Activated gamma-delta T cell treated with Interleukin-2 at 50 U/mL for 16 hours (primary cell): ENCODE measurements around the gene PIP4K2A.
A peak's percentile ranks its signal among the peaks of the same experiment; 100 is the strongest.

Experiments
- DNase-seq: peaks from one replicate; pipeline ENCODE4 v3.0.0-alpha.2; 2020

Gene PIP4K2A

GRCh38 chr10:22662733-22663330 is 51.5 kb downstream of the PIP4K2A start:
- DNase-seq, result no peak

GRCh38 chr10:22659866-22660265 is 54.5 kb downstream of the PIP4K2A start:
- DNase-seq, result no peak

- DNase-seq, result no peak
Measured at GRCh38 chr10:22658745-22659410, 55.5 kb downstream of the PIP4K2A start.

GRCh38 chr10:22657566-22658225 is 56.7 kb downstream of the PIP4K2A start:
- no peak for DNase-seq

GRCh38 chr10:22657024-22657423 is 57.4 kb downstream of the PIP4K2A start:
- no peak for DNase-seq

- DNase-seq, result no peak
Measured at GRCh38 chr10:22656036-22656435, 58.3 kb downstream of the PIP4K2A start.

GRCh38 chr10:22655312-22655981 is 58.9 kb downstream of the PIP4K2A start:
- peak; percentile 44 for DNase-seq

GRCh38 chr10:22652988-22653481 is 61.3 kb downstream of the PIP4K2A start:
- DNase-seq, result peak; percentile 26

- peak; percentile 31 for DNase-seq
Measured at GRCh38 chr10:22651276-22651980, 63.0 kb downstream of the PIP4K2A start.

GRCh38 chr10:22649994-22650393 is 64.4 kb downstream of the PIP4K2A start:
- DNase-seq, result no peak

GRCh38 chr10:22649390-22649841 is 65.0 kb downstream of the PIP4K2A start:
- DNase-seq, result no peak

- DNase-seq, result no peak
Measured at GRCh38 chr10:22648547-22648961, 65.8 kb downstream of the PIP4K2A start.

- no peak for DNase-seq
Measured at GRCh38 chr10:22647244-22647643, 67.1 kb downstream of the PIP4K2A start.

- DNase-seq, result no peak
Measured at GRCh38 chr10:22646388-22646853, 68.0 kb downstream of the PIP4K2A start.

GRCh38 chr10:22644222-22644621 is 70.2 kb downstream of the PIP4K2A start:
- DNase-seq, result no peak

GRCh38 chr10:22643775-22644174 is 70.6 kb downstream of the PIP4K2A start:
- no peak for DNase-seq

- no peak for DNase-seq
Measured at GRCh38 chr10:22643116-22643515, 71.3 kb downstream of the PIP4K2A start.

GRCh38 chr10:22641743-22642142 is 72.6 kb downstream of the PIP4K2A start:
- no peak for DNase-seq

- DNase-seq, result no peak
Measured at GRCh38 chr10:22640359-22640758, 74.0 kb downstream of the PIP4K2A start.

GRCh38 chr10:22638863-22639262 is 75.5 kb downstream of the PIP4K2A start:
- no peak for DNase-seq

GRCh38 chr10:22637491-22637890 is 76.9 kb downstream of the PIP4K2A start:
- no peak for DNase-seq

- DNase-seq, result no peak
Measured at GRCh38 chr10:22635650-22636049, 78.7 kb downstream of the PIP4K2A start.
